Liver (tissue), 9 donors: ENCODE data around the gene PRRG4. TPM values are rescaled to one million over a fixed set of nuclear protein-coding genes. Genes with fewer than 3 reads are reported as not detected.

ENCODE experiments used
- DNase-seq: peaks from one replicate; pipeline ENCODE4 v3.0.0-alpha.2; 2017; ENCODE audit warnings: low spot score
- H3K27ac ChIP-seq, 2 donors: one replicate each; pipeline ENCODE4 v1.7.0; 2013; ENCODE audit warnings: inconsistent platforms in 2 of 2, low read length in 2 of 2, control low read depth in 1 of 2, low read depth in 1 of 2, mild to moderate bottlenecking in 1 of 2
- H3K27me3 ChIP-seq, 4 donors: one replicate each; pipeline versions ENCODE4 v1.6.1 to v1.7.0; 2013; ENCODE audit warnings: low read length in 3 of 4, inconsistent platforms in 1 of 4, mild to moderate bottlenecking in 1 of 4, moderate library complexity in 1 of 4; ENCODE audit not compliant: control insufficient read depth in 4 of 4, insufficient read depth in 4 of 4
- H3K36me3 ChIP-seq, 4 donors: one replicate each; pipeline versions ENCODE4 v1.6.1 to v1.7.0; 2013; ENCODE audit warnings: low read length in 3 of 4, mild to moderate bottlenecking in 3 of 4, low read depth in 1 of 4, moderate library complexity in 1 of 4; ENCODE audit not compliant: control insufficient read depth in 4 of 4, insufficient read depth in 3 of 4
- H3K4me1 ChIP-seq, 4 donors: one replicate each; pipeline versions ENCODE4 v1.6.1 to v1.7.0; 2013; ENCODE audit warnings: low read length in 3 of 4, mild to moderate bottlenecking in 3 of 4, moderate library complexity in 1 of 4; ENCODE audit not compliant: control insufficient read depth in 4 of 4, insufficient read depth in 4 of 4
- H3K4me3 ChIP-seq, 3 donors: one replicate each; pipeline versions ENCODE4 v1.6.1 to v1.7.0; 2013; ENCODE audit warnings: low read length in 3 of 3, control low read depth in 1 of 3, low read depth in 1 of 3, mild to moderate bottlenecking in 1 of 3
- H3K9ac ChIP-seq, 2 donors: one replicate each; pipeline ENCODE4 v1.7.0; 2013; ENCODE audit warnings: low read length in 2 of 2, mild to moderate bottlenecking in 2 of 2, moderate library complexity in 2 of 2, control low read depth in 1 of 2, low read depth in 1 of 2
- H3K9me3 ChIP-seq, 4 donors: one replicate each; pipeline versions ENCODE4 v1.6.1 to v1.7.0; 2013; ENCODE audit warnings: low read length in 3 of 4; ENCODE audit not compliant: control insufficient read depth in 4 of 4
- ATF3 ChIP-seq: IDR thresholded peaks from 2 replicates; pipeline ENCODE4 v1.6.1; 2016; ENCODE audit warnings: antibody characterized with exemption
- CTCF ChIP-seq: fragments of 150-350 bp; IDR thresholded peaks from 2 replicates; pipeline ENCODE4 v1.5.1; 2017; ENCODE audit warnings: improper control_type of control experiment, low read depth, low read length; ENCODE audit not compliant: missing input control
- EGR1 ChIP-seq, 2 donors: IDR thresholded peaks; 2 replicates each; pipeline ENCODE4 v1.6.1; 2016 to 2018; ENCODE audit warnings: antibody characterized with exemption in 2 of 2, low read depth in 2 of 2
- FOXA1 ChIP-seq: IDR thresholded peaks from 2 replicates; pipeline ENCODE4 v1.6.1; 2016; ENCODE audit warnings: antibody characterized with exemption
- FOXA2 ChIP-seq: IDR thresholded peaks from 2 replicates; pipeline ENCODE4 v1.6.1; 2016; ENCODE audit warnings: antibody characterized with exemption
- GABPA ChIP-seq, 2 donors: IDR thresholded peaks in 1 of 2; conservative IDR thresholded peaks in 1 of 2; 2 replicates each; pipeline ENCODE4 v1.6.1; 2016; ENCODE audit warnings: antibody characterized with exemption in 2 of 2, mild to moderate bottlenecking in 1 of 2, moderate library complexity in 1 of 2
- HNF4A ChIP-seq, 2 donors: conservative IDR thresholded peaks; 2 replicates each; pipeline ENCODE4 v1.6.1; 2016; ENCODE audit warnings: antibody characterized with exemption in 2 of 2, mild to moderate bottlenecking in 2 of 2
- HNF4G ChIP-seq: IDR thresholded peaks from 2 replicates; pipeline ENCODE4 v1.6.1; 2016; ENCODE audit warnings: antibody characterized with exemption
- JUND ChIP-seq, 2 donors: IDR thresholded peaks; 2 replicates each; pipeline ENCODE4 v1.6.1; 2016; ENCODE audit warnings: antibody characterized with exemption in 2 of 2
- NR2F2 ChIP-seq: IDR thresholded peaks from 2 replicates; pipeline ENCODE4 v1.6.1; 2016; ENCODE audit warnings: antibody characterized with exemption
- RAD21 ChIP-seq, 2 donors: IDR thresholded peaks; 2 replicates each; pipeline ENCODE4 v1.6.1; 2016; ENCODE audit warnings: antibody characterized with exemption in 2 of 2, mild to moderate bottlenecking in 2 of 2
- REST ChIP-seq: IDR thresholded peaks from 2 replicates; pipeline ENCODE4 v1.6.1; 2016; ENCODE audit warnings: antibody characterized with exemption, mild to moderate bottlenecking
- RXRA ChIP-seq, 2 donors: IDR thresholded peaks; 2 replicates each; pipeline ENCODE4 v1.6.1; 2017 to 2018; ENCODE audit warnings: antibody characterized with exemption in 2 of 2, mild to moderate bottlenecking in 1 of 2
- SP1 ChIP-seq: IDR thresholded peaks from 2 replicates; pipeline ENCODE4 v1.6.1; 2018; ENCODE audit warnings: antibody characterized with exemption, mild to moderate bottlenecking
- TAF1 ChIP-seq: conservative IDR thresholded peaks from 2 replicates; pipeline ENCODE4 v1.6.1; 2016; ENCODE audit warnings: antibody characterized with exemption, mild to moderate bottlenecking
- WGBS: extraction: QIAGEN DNeasy Blood & Tissue Kit; methylation state at CpG from one replicate; pipeline ENCODE4 v1.1.7; 2013; 5-methylcytosine and 5-hydroxymethylcytosine counted together
- polyA plus RNA-seq, 2 donors: library from polyadenylated mRNA; stranded (reverse) in 1 of 2; unstranded in 1 of 2; fragments of 200-250 nt in 1 of 2; fragments of >200 nt in 1 of 2; fragmentation: Nextera tagmentation in 1 of 2; extraction: Ambion mirVana in 1 of 2; gene quantifications; one replicate each; pipeline versions ENCODE4 v1.2.1 to v1.2.3, GENCODE V29; 2013 to 2015
- total RNA-seq, 2 donors: library from RNA; depleted of rRNA; stranded (reverse); fragments of >200 nt; gene quantifications; one replicate each; pipeline ENCODE4 v1.2.3, GENCODE V29; 2014
- donor health status: healthy.
- donor health status: healthy.
- donor health status: healthy.
- donor health status: healthy.
- donor health status: healthy.

Gene PRRG4
- total and polyA plus RNA-seq, 4 donors = 3.4 to 12.0 (median 5.9) TPM

- Histone ChIP-seq H3K27ac (no peak overlapping the region), H3K9ac (no peak overlapping the region), H3K36me3 (no peaks in the 10 kb centered on the region), H3K4me1 (peaks cover 0 to 29% (median 6%) of the 10 kb centered on the region in 4 donors), H3K27me3 (no peaks in the 10 kb centered on the region), H3K9me3 (no peaks in the 10 kb centered on the region), H3K4me3 (no peak overlapping the region)
- DNase-seq = no peak
- WGBS = 84% methylated on average over 3 of the region's 3 CpGs
- TF ChIP-seq ATF3 (no peak), CTCF (peak; percentile 33), RAD21 (IDR thresholded peaks at IDR 0.05) (peak; percentile 45 to 67)
These were observed 55.1 kb downstream of the PRRG4 start for GRCh38 chr11:32884770-32885384.

DNA sequence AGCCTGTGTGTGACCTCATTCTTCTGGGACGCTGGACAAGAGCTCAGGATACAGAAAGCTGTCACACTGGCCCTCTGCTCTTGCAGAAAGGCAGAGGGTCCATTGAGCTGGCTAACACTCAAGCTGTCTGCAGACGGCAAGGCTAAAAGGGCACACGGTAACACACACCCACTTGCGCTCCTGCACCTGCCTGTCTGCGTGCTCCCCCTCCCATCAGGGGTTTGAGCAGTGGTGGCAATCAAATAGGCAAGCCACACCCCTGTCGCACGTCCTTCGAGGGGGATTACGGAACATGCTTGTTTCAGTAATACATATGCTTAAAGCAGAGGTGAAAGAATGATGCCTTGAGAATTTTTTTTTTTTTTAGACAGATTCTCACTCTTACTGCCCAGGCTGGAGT is 55.8 kb downstream of the PRRG4 start:
- Histone ChIP-seq H3K27me3 (no peaks in the 10 kb centered on the region), H3K4me1 (peaks cover 0 to 29% (median 6%) of the 10 kb centered on the region in 4 donors), H3K36me3 (no peaks in the 10 kb centered on the region), H3K9ac (no peak overlapping the region), H3K9me3 (no peaks in the 10 kb centered on the region), H3K27ac (no peak overlapping the region), H3K4me3 (no peak overlapping the region)
- 89% methylated on average over 9 of the region's 9 CpGs for WGBS
- DNase-seq = no peak
- no peak for TF ChIP-seq NR2F2
- no peak for TF ChIP-seq RXRA (IDR thresholded peaks at IDR 0.05)
- no peak for TF ChIP-seq RAD21 (IDR thresholded peaks at IDR 0.05)
- no peak for TF ChIP-seq SP1
- no peak for TF ChIP-seq FOXA1
- no peak for TF ChIP-seq HNF4A (conservative IDR thresholded peaks at IDR 0.05)
- no peak for TF ChIP-seq REST

GRCh38 chr11:32886180-32886579 is 56.5 kb downstream of the PRRG4 start:
- Histone ChIP-seq H3K27ac (peak overlapping the region; percentile 18 to 35), H3K27me3 (no peaks in the 10 kb centered on the region), H3K9ac (no peak overlapping the region), H3K9me3 (no peaks in the 10 kb centered on the region), H3K36me3 (no peaks in the 10 kb centered on the region), H3K4me1 (peaks cover 0 to 29% (median 6%) of the 10 kb centered on the region in 4 donors), H3K4me3 (no peak overlapping the region)
- 49% methylated on average over 3 of the region's 3 CpGs for WGBS
- no peak for DNase-seq
- TF ChIP-seq FOXA2 (peak; percentile 27), TAF1 (peak; percentile 64), REST (peak; percentile 24), JUND (IDR thresholded peaks at IDR 0.05) (peak; percentile 52 to 65), FOXA1 (no peak), HNF4G (peak; percentile 7), EGR1 (IDR thresholded peaks at IDR 0.05; ENCODE audit: low read depth in 2 of 2) (no peak), CTCF (no peak), SP1 (peak; percentile 78), GABPA (IDR thresholded peaks at IDR 0.05 in 1 of 2, conservative IDR thresholded peaks at IDR 0.05 in 1 of 2) (no peak), RAD21 (IDR thresholded peaks at IDR 0.05) (peak in 1 of 2 donors; percentile 51), NR2F2 (no peak), RXRA (IDR thresholded peaks at IDR 0.05) (peak; percentile 69 to 71)
